Measurements from ENCODE around the gene SLC9A5.

Gene SLC9A5

GRCh38 chr16:67280090-67281015 lies 31.6 kb downstream of the SLC9A5 start:
- no peak for DNase-seq (ENCODE audit: low read depth, low spot score)

DNA sequence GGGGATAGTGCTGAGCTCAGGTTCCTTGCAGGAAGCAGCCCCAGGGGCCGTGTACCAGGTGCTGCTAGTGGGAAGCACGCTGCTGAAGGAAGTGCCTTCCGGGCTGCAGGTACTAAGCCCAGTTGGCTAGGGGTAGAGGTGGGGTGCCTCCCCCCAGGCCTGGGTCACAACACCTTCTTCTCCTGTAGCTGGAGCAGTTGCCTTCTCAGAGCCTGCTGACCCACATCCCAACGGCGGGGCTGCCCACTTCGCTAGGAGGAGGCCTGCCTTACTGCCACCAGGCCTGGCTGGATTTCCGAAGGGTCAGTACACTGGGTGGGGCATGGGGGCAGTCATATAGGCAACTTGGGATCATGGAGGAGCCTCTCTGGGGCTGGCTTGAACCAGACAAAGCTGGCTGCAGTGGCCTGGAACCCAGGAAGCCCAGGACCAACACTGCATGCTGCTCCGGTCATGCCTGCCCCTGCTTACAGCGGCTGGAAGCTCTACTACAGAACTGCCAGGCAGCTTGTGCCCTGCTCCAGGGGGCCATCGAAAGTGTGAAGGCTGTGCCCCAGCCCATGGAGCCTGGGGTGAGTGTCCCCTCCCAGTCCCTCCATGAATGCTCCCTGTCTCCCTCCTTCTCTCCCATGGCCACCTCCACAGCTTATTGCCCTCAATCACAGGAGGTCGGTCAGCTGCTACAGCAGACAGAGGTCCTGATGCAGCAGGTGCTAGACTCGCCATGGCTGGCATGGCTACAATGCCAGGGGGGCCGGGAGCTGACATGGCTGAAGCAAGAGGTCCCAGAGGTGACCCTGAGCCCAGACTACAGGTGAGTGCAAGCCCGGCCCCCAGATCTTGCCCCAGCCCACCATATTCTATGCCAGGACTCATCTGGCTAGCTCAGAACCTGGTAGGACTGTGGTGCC lies 33.0 kb downstream of the SLC9A5 start:
- DNase-seq (ENCODE audit: low read depth, low spot score) = no peak

GRCh38 chr16:67282447-67282805 lies 33.6 kb downstream of the SLC9A5 start:
- no peak for DNase-seq (ENCODE audit: low read depth, low spot score)

DNA sequence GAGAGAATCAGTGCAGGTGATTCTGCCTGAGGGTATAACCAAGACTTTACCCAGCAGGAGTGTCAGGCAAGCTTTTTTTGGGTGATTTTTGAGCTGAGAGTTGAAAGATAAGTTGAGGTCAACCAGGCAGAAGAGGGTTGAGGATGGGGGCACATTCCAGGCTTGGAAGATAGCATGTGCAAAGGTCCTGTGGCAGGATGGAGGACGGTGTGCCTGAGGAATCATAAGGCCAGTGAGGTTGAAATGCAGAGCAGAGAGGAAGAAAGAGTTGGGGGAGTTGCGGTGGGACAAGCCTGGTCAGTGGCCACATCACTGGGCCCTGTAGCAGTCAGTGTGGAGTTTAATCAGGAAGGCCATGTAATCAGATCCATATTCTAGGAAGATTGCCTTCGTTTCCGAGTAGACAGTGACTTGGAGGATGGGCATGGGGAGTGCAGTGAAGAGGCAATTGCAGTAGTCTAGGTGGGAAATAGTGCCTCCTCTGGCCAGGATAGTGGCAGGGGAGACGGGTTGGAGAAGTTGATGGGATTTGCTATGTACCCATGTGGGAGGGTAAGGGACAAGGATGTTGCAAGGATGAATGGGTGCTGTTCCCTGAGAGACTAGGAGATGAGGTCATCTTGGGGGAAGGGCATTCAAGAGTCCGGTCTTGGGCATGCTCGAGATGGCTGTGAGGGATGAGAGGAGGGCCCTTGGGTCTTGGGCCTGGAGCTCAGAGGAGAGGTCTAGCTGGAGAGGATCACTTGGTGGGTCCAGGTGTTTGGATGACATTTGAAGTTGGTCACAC lies 34.5 kb downstream of the SLC9A5 start:
- no peak for DNase-seq (ENCODE audit: low read depth, low spot score)

DNA sequence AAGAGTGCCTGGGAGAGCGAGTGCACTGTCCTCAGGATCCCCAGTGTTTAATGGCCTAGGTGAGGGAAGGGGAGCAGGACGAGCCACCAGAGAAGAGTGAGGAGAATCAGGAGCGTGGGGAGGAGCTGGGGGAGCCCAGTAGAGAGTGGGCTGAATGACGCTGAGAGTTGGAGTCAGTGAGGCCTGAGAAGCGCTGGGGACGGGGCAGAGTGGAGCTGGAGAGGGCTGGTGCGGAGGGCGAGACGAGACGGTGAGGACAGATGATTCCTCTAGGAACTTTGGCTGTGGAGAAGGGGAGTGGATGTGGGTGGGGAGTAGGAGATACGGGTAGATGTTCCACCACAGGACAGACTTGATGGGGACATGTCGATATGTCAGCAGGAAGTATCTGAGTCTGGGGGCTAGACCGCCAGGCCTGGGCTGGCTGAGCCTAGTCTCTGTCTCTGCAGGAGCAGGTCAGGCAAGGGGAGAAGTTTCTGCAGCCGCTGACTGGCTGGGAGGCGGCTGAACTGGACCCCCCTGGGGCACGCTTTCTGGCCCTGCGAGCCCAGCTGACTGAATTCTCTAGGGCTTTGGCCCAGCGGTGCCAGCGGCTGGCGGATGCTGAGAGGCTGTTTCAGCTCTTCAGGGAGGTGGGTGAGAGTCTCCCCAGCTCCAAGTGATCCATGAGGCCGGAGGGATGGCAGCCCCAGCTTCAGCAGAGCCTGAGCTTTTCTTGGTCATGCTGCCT lies 35.2 kb downstream of the SLC9A5 start:
- DNase-seq (ENCODE audit: low read depth, low spot score) = no peak

DNA sequence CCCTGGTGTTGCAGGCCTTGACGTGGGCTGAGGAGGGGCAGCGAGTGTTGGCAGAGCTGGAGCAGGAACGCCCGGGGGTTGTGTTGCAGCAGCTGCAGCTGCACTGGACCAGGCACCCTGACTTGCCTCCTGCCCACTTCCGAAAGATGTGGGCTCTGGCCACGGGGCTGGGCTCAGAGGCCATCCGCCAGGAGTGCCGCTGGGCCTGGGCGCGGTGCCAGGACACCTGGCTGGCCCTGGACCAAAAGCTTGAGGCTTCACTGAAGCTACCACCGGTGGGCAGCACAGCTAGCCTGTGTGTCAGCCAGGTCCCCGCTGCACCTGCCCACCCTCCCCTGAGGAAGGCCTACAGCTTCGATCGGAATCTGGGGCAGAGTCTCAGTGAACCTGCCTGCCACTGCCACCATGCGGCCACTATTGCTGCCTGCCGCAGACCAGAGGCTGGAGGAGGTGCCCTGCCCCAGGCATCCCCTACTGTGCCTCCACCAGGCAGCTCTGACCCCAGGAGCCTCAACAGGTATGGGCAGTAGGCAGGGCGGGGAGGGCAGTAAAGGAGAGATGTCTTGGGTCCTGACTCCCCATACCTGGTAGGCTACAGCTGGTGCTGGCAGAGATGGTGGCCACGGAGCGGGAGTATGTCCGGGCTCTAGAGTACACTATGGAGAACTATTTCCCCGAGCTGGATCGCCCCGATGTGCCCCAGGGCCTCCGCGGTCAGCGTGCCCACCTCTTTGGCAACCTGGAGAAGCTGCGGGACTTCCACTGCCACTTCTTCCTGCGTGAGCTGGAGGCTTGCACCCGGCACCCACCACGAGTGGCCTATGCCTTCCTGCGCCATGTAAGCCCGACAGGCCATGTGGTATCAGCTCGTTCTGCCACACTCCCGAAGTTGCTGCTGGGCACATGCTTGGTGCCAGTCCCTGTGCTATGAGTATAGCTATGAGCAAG lies 36.2 kb downstream of the SLC9A5 start:
- DNase-seq (ENCODE audit: low read depth, low spot score) = no peak

GRCh38 chr16:67286441-67287235 lies 37.9 kb downstream of the SLC9A5 start:
- DNase-seq (ENCODE audit: low read depth, low spot score) = no peak

- no peak for DNase-seq (ENCODE audit: low read depth, low spot score)
Measured at GRCh38 chr16:67287960-67288359, 39.2 kb downstream of the SLC9A5 start.

DNA sequence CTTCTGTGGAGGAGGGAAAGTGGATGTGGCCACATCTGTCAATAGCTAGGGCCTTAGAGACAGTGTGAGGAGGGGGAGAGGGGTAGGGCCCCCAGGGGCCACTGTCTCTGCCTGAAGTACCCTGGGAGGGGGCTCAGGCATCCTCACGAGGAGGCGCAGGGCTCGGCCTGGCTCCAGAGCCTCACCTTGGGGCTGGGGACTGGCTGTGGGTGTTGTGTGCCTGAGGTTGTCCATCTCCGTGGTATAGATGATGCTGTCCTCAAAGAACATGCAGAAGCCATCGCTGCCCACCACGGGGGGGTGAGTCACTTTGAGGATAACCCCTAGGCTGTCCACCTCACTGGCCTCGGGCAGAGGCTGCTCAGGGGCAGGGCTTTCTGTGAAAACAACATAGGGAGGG lies 42.7 kb downstream of the SLC9A5 start:
- no peak for DNase-seq (ENCODE audit: low read depth, low spot score)

- DNase-seq (ENCODE audit: low read depth, low spot score) = no peak
Measured at GRCh38 chr16:67294171-67294757, 45.5 kb downstream of the SLC9A5 start.

DNA sequence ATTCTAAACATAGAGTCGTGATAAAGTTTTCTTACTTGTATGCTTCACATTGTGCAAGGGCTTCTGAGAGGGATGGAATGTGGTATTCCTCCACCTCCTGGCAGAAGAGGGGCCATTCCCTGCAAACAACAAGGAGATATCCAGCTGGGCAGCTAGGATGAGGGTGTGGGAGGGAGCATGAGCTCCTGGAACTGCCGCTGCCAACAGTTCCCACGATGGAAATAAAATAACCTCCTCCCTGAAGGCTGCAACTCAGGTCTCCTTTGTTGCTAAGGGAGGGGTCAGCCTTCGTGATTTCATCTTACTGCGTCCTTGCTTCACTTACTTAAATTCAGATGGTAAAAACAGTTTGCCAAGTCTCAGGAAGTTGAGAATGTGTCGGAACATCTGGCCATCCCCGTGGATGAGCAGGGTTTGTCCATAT lies 46.2 kb downstream of the SLC9A5 start:
- no peak for DNase-seq (ENCODE audit: low read depth, low spot score)

DNA sequence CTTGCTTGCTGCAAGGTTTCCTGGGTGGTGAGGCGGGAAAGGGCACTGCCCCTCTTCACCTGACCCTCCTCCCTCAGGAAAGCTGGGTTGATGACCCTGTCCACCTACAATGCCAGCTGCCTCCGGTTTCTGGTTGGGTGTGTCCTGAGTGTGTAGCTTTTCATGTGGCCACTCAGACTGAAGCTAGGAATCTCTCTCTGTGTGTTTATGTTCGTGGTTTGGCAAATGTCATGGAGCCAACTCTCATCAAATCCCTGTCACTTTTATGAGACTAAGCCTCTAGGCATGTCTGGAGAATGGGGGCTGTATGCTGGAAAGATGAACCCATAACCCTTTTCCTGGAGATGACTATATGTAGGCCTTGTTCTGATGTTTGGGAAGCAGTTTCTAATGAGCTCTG lies 47.6 kb downstream of the SLC9A5 start:
- DNase-seq (ENCODE audit: low read depth, low spot score) = no peak

DNA sequence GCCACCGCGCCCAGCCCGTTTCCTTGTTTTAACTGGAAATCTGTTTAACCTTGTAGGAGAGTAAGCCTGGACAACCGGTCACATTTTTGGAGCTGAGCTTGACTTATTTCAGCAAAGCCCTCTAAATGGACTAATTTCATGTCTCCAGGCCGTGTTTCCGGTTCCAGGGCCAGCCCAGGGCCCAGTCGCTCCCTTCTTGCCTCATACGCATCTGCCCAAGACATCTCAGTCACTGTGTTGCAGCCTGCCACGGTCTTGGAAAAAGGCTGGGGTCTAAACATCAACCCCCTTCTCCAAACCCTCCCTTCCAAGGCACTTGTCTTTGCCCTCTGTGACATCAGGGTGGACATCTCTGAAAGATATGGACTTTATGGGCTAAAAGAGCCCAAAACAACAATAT lies 49.5 kb downstream of the SLC9A5 start:
- DNase-seq (ENCODE audit: low read depth, low spot score) = no peak

DNA sequence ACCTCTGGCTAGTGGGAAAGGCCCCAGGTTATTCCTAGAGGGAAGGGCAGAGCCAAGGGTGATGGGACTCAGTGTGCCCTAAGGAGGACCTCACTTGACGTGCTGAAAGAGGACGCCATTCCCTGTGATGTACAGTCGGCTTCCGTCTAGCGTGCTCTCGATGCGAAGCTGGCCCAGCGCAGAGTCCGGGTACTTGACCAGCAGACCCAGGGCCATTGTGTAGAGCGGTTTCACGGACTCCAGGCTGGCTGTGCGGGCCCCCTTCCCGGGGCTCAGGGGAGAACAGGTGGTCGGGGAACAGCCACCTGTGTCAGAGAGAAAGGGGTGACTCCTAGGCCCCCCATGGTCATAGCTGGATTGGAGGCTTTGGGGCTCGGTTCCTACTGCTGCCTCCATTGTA lies 50.5 kb downstream of the SLC9A5 start:
- DNase-seq (ENCODE audit: low read depth, low spot score) = no peak

- no peak for DNase-seq (ENCODE audit: low read depth, low spot score)
Measured at GRCh38 chr16:67301080-67301782, 52.5 kb downstream of the SLC9A5 start.

GRCh38 chr16:67302076-67302475 lies 53.3 kb downstream of the SLC9A5 start:
- DNase-seq (ENCODE audit: low read depth, low spot score) = no peak

DNA sequence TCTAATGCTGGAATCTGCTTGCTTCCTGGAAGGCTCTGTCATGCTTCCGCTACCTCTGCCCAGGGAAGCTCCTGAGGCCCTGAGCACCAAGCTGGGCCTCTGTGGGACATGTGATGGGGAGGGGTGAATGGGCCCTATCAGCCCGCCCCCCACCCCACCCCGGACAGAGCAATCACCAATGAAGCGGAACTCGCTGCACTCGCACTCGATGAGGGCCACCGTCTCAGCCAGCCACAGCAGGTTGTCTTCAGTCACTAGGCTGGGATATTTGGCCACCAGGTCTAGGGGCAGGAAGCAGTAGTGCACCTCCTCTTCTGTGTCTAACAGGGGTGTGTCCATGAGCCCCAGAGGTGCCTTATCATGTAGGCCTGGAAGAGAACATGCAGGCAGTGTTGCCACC lies 54.2 kb downstream of the SLC9A5 start:
- DNase-seq (ENCODE audit: low read depth, low spot score) = no peak

DNA sequence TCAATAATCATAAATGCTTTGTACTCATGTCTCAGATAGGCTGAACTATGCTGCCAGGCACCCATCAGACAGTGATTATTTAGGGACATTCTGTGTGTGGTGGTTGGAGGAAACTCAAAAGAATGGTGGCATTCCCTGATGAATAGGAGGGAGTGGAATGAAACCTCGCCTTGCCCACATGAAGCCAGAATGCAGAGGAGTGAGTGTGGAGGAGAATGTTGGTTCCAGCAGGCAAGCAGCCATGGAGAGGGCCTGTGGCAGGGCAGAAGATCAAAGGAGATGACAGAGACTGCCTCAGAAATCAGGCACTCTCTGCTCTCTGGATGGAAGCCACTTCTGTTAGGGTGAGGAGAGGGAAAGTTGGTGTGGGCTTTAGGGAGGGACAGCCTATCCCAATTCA lies 55.2 kb downstream of the SLC9A5 start:
- no peak for DNase-seq (ENCODE audit: low read depth, low spot score)

All from brain pericyte (primary cell).